Activated naive CD8-positive, alpha-beta T cell treated with anti-CD3 and anti-CD28 coated beads, Interleukin-2, amount 50 U/mL, for 16 hours (primary cell): ENCODE measurements around the gene TBX19.

Experiments
- DNase-seq: peaks from one replicate; pipeline ENCODE4 v3.0.0-alpha.2; 2020; ENCODE audit warnings: low read depth, low spot score

The TBX19 gene

DNA sequence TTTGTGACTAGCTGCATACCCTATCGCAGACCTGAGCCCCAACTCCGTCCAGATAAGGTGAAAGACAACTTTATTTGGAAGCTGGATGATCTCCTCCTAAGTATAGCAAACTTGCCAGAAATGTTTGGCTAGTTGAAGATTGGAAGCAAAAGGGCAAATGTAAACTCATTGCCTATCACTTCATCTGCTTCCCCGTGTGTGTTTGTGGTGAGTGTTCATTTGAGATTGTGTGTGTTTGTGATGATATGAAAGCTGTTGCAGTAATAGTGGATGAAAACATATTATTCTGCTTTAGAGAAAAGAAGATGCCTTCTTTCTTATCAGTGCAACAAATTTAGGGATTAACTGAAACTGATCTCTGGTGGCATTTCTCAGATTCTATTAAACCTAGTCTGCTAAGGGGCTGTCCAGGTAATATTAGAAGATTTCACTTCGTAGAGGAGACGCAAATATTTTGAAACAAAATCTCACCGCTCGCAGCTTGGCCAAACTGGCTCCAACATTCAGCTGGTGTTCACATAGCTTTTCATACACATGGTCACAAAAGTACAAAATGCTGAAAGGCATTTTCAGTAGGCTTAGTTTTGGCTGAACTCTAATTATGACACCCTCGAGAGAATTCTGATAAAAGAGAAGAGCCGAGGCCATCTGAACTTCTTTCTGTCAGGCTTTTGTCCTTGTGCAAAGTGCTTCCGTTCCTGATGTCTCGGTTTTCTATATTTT, 1.1 kb downstream of the TBX19 start:
- no peak for DNase-seq

DNA sequence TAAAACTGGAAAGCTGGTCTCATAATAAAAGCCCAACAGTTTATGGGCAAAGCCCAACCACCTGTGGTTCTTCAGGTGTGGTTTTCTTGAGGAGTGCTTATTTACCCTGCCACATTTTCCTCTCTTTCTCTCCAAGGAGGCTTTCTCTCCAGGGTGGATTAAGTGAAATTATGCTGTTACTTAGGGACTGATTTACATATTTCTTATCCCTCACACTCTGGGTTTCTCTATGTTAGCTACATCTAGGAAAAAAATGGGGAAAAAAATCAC, 4.8 kb downstream of the TBX19 start:
- no peak for DNase-seq

DNA sequence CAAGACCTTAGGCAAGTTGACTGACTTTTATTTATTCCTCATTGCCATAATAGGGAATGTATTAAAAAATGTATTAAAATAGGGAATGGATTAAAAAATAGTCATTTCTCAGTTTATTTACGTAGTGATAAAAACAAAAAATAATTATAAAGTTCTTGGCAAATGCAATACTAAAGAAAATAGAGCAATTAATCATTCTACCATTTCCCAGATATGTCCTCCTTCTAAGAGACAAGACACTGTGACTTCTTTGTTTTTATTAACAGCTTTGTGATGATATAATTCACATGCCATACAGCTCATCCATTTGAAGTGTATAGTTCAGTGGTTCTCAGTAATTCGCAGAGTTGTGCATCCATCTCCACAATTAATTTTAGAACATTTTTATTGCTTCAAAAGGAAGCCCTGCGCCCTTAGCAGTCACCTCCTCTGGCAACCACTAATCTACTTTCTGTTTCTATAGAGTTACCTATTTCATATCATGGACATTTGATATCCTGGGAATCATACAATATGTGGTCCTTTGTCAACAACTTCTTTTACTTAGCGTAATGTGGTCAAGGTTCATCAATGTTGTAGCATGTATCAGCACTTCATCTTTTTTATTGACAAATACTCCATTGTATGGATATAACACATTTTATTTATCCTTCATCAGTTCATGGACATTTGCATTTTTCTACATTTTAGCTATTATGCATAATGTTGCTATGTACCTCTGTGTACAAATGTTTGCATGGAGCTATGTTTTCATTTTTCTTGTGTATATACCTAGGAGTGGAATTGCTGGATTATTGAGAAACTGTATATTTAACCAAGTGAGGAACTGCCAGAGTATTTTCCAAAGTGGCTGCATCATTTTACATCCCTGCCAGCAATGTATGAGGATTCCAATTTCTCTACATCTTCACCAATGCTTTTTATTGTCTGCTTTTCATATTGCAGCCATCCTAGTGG, 5.6 kb downstream of the TBX19 start:
- DNase-seq: no peak

DNA sequence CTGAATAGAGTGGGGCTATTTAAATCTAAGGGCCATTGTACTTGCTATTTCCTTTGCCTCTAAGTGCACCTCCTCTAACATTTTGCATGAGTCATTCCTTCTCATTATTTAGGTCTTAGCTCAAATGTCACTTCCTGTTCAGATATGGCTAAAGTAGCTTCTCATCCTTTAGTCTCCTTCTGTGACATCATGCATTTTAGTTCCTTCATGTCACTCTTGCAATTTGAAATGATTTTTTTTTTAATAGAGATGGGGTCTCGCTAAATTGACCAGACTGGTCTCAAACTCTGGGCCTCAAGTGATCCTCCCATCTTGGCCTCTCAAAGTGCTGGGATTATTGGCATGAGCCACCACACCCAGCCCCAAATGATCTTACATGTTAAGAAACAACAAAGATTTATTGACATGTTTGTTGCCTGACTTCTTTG, 6.6 kb downstream of the TBX19 start:
- DNase-seq: no peak

DNA sequence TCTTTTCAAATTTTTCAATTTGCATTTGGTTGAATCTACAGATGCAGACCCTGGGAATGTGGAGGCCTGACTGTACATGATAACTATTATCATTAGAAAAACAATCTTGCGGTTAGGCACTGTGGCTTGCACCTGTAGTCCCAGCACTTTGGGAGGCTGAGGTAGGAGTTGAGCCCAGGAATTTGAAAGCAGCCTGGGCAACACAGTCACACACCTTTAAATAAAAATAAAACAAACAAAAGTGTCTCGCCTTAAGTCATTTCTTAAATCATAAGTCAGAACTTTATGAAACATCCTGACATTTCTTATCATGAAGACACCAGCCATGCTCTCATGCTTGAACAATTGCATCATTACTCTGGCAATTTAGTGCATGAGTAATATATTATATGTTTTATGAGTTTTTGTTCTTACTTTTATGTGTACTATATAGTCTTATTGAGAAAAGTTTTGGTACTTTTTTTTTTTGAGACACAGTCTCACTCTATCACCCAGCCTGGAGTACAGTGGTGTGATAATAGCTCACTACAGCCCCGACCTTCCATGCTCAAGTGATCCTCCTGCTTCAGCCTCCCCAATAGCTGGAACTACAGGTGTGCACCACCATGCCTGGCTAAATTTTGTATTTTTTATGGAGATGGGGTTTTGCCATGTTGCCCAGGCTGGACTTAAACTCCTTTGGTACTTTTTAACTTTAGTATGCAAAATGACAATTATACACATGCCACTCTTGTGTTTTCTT, 7.8 kb downstream of the TBX19 start:
- DNase-seq: no peak

DNA sequence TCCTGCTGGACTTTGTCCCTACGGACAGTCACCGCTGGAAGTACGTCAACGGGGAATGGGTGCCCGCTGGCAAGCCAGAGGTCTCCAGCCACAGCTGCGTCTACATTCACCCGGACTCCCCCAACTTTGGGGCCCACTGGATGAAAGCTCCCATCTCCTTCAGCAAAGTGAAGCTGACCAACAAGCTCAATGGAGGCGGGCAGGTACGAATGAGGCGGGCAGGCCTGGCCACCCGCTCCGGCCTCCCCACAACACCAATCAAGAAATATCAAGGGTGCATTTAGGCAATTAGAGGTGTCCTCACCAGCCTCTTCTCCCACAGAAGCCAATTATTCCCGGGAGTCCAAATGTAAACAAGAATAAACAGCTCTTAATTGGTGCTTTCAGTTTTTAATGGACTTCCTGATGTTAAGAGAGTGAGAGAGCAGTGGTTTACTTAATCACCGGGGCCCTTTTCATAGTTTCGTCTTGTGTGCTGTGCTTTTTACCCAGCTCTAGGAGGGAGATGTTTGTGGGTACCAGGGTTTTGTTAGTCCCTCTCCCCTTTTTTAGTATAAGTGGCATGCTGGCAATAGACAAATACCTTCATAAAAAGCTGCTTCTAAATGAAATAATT, 10.7 kb downstream of the TBX19 start:
- DNase-seq: no peak

DNA sequence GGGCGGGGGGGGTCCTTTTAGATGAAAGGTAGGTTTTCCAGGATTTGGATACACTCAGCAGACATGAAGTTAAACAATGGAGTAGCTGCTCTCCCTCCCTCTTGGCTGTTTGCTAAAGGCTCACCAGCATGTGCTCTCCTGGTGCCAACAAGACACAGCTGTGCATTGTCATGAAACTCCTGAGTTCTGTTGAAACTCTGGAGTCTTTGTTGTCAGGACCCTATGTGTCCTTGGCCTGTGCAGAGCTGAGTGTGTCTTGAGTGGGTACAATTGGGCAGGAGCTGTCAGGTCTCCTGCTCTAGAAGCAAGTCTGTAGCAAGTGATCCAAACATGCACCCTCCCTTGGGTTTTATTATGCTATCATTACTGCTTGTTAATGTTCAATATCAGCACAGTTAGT, 12.7 kb downstream of the TBX19 start:
- DNase-seq: no peak

DNA sequence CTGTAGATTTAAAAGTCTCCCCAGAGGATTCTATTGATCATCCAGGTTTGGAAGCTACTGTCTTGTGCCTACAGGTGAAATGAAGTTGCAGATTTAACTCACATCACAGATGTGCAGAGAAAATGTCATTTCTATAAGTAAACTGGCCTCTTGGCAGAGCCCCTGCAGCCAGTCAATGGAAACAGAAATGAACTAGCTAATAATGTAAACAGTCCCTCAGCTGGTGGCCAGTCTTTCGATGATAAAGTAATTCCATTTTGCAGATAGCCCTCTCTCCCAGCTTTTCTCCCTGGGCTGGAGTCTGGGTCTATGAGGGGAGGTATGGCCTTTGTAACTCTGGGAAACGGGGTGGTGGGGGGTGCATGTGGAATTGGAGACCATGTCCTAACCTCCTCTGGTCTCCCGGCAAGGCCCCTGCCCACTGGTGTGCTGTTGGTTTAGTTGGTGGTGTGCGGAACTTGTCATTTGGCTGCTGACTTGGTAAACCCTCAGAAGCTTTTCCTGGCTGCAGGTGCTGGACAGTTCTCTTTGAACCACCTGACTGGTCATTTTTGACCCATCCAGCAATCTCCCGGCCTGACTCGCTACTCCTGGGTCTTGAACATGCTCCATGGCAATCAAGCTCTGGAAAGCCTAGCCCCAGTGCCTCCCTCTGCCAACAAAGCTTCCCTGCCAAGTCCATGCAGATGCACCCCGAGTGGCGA, 14.9 kb downstream of the TBX19 start:
- DNase-seq: no peak

DNA sequence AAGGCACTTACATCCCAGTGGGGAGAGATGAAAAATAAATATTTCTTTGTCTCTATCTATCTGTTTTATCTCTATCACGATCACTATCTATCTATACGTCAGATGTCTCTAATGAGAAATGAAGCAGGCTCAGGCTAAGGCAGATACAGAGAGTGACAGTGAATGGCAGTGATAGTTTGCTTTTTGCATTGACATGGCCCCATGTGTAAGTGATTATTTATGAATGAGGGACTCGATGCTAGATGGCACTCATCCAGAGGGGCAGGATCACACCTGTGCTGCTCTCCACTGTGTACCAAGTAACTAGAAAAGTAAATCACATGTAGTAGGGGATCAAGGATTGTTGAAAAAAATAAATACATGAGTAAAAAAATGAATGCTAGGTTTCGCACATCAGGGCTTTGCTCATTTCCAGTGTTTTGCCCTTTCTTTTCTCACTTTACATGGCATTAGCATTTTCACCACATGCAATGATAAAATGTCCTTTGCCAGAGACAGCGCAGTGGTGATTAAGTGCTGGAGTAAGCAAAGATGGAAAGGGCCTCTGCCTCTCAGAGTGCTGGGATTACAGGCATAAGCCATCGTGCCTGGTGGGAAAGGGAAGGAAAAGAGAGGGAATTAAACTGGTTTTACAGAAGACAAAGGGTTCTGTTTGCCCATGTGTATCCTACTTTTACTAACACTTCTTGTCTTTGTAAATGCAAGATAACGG, 16.5 kb downstream of the TBX19 start:
- DNase-seq: no peak

DNA sequence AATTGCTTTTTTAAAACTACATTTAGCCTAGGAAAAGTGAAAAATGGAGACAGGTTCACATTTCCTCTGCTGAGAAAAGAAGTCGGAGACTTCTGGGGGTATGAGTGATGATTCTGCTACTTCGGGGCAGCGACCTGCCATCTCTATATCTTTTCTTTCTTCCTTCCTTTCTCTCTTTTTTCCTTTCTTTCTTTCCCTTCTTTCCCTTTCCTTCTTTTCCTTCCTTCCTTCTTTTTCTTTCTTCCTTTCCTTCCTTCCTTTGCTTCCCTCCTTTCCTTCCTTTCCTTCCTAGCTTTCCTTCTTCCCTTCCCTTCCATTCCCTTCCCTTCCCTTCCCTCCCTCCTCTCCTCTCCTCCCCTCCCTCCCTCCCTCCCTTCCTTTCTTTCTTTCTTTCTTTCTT, 17.8 kb downstream of the TBX19 start:
- no peak for DNase-seq

DNA sequence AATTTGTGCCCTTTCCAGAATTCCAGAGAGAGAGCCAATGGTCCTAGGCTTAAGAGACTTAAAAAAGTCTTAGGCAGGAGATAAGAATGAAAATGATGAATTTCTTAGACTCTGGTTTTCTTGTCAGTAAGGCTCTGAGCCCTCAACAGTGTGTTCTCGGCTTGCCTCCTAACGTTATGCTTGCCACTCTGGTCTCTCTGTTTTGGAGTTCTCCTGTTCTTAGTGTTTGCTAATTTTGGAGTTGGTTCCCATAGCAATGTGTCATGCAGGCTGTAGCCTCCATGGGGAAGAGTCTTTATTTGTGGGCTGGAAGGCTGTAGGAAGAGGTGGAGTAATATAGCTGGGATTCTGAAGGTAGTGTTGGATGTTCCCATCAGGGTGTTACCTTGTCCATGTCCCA, 19.9 kb downstream of the TBX19 start:
- no peak for DNase-seq

DNA sequence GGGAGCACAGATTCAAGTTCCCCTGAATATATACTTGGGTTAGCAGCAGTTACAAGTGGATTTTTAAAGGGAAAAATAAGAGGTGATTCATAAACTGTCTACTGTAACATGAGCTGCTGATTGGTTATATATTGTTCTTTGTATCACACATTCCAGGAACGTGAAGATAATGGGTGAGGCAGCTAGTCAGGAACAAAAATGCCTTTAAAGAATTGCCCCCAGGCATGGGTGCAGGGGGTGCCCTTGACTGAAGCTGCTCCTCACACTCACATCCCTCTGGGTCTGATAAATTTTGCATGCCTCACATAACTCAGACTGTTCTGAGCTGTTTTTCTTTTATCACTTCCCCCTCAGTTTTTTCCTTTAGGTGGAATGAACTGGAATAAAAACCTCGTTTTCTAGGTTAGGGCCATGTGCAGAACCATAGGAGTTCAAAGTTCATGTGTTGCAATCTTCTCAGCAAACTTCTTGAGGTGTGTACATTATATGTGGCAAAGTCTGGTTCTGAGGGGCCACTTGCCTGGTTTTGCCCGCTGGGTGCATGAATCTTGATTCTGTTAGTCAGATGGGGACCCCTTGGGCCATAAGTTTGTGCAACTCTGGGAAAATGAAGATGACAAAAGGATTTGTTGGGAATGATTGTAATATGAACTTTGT, 21.1 kb downstream of the TBX19 start:
- DNase-seq: no peak

DNA sequence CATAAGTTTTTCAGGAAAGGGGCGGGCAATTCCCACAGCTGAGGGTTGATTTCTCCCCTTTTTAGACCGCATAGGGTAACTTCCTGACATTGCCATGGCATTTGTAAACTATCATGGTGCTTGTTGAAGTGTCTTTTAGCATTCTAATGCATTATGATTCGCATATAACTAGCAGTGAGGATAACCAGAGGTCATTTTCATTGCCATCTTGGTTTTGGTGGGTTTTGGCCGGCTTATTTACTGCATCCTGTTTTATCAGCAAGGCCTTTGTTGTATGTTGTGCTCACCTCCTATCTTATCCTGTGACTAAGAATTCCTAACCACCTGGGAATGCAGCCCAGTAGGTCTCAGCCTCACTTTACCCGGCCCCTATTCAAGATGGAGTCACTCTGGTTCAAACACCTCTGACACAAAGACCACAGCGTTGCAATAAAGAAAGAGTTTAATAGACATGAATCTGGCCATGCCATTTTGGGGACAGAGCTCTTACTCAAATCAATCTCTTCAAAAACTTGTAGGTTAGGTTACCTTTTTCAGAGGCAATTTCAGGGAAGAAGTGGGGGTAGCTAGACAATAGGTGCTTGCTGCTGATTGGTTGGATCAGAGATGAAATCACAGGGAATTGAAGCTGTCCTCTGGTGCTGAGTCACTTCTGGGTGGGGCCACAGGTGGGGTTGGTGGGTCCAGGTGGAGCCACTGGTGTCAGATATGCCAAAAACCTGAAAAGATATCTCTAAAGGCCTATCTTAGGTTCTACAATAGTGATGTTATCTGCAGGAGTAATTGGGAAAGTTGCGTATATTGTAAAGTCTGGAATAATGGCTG, 23.3 kb downstream of the TBX19 start:
- no peak for DNase-seq

DNA sequence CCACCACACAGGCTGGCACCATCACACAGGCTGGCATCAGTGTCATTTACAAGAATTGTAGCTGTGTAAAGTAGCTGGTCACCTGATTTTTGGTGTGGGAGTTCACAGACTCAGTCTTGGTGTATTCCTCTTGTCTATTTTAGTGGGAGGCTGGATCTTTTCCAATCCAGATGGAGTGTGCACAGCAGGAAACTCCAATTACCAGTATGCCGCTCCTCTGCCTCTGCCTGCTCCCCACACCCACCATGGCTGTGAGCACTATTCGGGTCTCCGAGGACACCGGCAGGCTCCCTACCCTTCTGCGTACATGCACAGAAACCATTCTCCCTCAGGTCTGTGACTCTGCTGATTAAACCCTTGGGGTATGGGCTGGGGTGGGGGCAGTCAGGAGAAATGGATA, 24.2 kb downstream of the TBX19 start:
- DNase-seq: no peak

DNA sequence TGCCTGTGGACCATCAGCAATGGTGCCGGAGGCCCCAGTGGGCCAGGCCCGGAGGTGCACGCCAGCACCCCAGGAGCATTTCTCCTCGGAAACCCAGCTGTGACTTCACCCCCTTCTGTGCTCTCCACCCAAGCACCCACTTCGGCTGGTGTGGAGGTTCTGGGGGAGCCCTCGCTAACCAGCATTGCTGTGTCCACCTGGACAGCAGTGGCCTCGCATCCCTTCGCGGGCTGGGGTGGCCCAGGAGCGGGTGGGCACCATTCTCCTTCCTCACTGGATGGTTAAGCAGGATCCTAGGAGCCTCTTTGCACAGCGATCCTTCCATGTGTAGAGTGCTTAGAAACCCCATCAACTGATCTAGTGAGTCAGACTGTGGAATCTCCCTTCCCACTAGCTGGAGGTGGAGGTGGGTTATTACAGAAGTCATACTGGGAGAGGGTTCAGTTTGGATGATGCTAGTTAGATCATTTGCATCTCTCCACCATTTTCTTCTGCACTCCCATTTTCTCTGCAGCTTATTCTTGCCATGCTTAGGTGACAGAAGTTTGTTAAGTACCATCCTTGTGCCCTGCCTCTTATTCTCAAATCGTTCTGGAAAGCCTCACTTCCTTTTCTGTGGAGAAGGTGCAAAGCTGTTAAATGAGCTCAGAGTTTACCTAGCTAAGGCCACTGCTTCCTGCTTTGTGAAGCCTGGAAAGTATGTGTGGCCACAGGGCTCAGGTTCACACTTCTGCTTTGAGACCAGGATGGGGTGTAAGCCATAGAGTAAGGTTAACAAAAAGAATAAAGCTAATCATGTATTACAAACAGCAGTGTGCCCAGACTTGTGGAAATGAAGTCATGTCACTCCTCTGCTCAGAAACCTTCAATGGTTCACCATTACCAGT, 32.3 kb downstream of the TBX19 start:
- no peak for DNase-seq

DNA sequence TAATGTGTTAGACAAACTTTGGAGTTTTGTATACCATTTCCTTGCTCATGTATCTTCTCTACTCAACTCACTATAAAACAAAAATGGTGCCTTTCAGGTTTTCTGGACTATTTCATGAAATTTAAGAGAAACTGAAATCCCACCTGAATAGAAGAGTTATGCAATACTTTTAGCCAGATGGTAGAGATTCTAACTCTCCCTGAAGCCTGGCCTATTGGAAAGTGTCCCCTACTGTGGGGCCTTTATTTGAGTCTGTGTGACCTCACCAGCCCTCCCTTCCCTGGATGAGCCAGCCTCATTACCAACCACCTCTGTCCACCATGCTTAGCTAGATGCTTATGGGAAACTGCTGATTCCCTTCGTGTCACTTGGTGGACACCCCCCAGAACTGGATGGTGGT, 35.5 kb downstream of the TBX19 start:
- DNase-seq: no peak

DNA sequence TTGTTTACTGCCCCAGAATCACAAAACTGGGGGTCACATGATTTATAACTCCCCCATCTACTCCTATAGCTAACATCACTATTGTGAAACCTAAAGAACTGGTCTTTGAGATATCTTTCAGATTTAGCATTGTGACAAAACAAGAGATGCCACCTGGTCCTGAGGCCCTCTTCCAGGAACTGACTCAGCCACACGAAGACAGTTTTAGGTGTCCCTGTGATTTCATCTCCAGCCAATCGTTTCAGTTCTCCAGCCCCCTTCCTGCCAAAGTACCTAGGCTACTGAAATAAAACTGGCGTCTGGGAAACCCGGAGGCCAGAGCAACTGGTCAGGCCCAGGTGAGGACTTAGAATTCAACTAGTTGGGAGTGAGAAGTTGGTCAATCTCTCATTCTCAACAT, 36.6 kb downstream of the TBX19 start:
- no peak for DNase-seq

DNA sequence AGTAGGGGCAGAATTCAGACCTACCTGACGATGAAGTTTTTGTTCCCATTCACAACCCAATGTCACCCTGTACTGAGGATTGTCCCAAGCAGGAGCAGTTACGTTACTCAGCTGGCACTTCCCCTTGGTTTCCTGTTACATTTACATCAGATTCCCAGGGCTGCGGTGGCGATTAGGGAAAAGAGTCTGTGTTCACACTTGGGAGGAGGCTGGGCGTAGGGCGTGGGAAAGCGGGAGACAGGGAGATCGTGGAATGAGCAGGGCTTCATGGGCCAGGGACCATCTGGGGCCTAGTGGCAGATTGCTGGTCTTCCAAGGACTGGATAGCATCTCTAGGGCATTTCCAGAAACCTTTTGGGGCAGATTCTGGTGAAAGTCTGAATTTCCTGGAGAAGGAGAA, 39.0 kb downstream of the TBX19 start:
- DNase-seq: no peak
